Skeletal muscle tissue (tissue), 4 donors: ENCODE data around the gene CCDC60. TPM values are rescaled to one million over a fixed set of nuclear protein-coding genes. Genes with fewer than 3 reads are reported as not detected.

Experiments used
- H3K27ac ChIP-seq: one replicate; pipeline ENCODE4 v1.7.0; 2013; ENCODE audit warnings: mild to moderate bottlenecking, low read depth, low read length, inconsistent platforms
- H3K27me3 ChIP-seq, 3 donors: one replicate each; pipeline ENCODE4 v1.7.0; 2013; ENCODE audit warnings: low read length in 3 of 3; ENCODE audit not compliant: control insufficient read depth in 3 of 3, insufficient read depth in 3 of 3
- H3K36me3 ChIP-seq, 3 donors: one replicate each; pipeline ENCODE4 v1.7.0; 2013; ENCODE audit warnings: low read length in 3 of 3; ENCODE audit not compliant: control insufficient read depth in 3 of 3, insufficient read depth in 3 of 3
- H3K4me1 ChIP-seq, 3 donors: one replicate each; pipeline ENCODE4 v1.7.0; 2013; ENCODE audit warnings: low read length in 3 of 3, mild to moderate bottlenecking in 3 of 3; ENCODE audit not compliant: control insufficient read depth in 3 of 3, insufficient read depth in 3 of 3
- H3K4me3 ChIP-seq, 3 donors: one replicate each; pipeline ENCODE4 v1.7.0; 2013; ENCODE audit warnings: low read length in 3 of 3
- H3K9ac ChIP-seq, 3 donors: one replicate each; pipeline ENCODE4 v1.7.0; 2013; ENCODE audit warnings: low read length in 3 of 3, mild to moderate bottlenecking in 3 of 3, moderate library complexity in 2 of 3, low read depth in 1 of 3
- H3K9me3 ChIP-seq, 3 donors: one replicate each; pipeline ENCODE4 v1.7.0; 2013; ENCODE audit warnings: low read length in 3 of 3; ENCODE audit not compliant: control insufficient read depth in 3 of 3
- total RNA-seq: library from RNA; depleted of rRNA; stranded (reverse); fragments of >200 nt; gene quantifications from one replicate; pipeline ENCODE4 v1.2.3, GENCODE V29; 2014
- donor health status: Osteomylitis.

Gene CCDC60
- total RNA-seq, 1 donor from 2014 or later, result not detected

DNA sequence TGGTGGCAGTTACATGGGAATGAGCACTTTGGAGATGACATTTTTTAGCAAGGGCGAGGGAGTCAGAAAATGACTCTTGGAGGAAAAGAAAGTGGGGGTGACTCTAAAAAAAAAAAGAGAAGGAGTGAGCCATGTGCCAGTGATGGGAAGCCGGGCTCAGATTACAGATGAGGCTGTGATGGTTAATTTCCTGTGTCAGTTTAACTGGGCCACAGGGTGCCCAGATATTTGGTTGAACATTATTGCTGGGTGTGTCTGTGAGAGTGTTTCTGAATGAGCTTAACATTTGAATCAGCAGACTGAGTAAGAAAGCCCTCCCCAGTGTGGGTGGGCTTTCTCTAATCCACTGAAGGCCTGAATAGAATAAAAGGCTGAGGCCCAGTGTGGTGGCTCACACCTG, 26.8 kb upstream of the CCDC60 start:
- Histone ChIP-seq H3K4me3 (no peak overlapping the region), H3K9me3 (no peaks in the 10 kb centered on the region), H3K27ac (no peak overlapping the region), H3K27me3 (peaks cover 0 to 5% (median 0%) of the 10 kb centered on the region in 3 donors), H3K9ac (no peak overlapping the region), H3K4me1 (peaks cover 0 to 4% (median 0%) of the 10 kb centered on the region in 3 donors), H3K36me3 (no peaks in the 10 kb centered on the region)

GRCh38 chr12:119308708-119309456, 25.6 kb upstream of the CCDC60 start:
- H3K9ac ChIP-seq, result no peak overlapping the region
- H3K27ac ChIP-seq, result no peak overlapping the region
- H3K27me3 ChIP-seq, result peaks cover 0 to 1% (median 0%) of the 10 kb centered on the region in 3 donors
- peaks cover 0 to 4% (median 0%) of the 10 kb centered on the region in 3 donors for H3K4me1 ChIP-seq
- H3K36me3 ChIP-seq, result no peaks in the 10 kb centered on the region
- H3K9me3 ChIP-seq, result no peaks in the 10 kb centered on the region
- no peak overlapping the region for H3K4me3 ChIP-seq

GRCh38 chr12:119311878-119312277, 22.7 kb upstream of the CCDC60 start:
- no peak overlapping the region for H3K9ac ChIP-seq
- H3K9me3 ChIP-seq, result no peaks in the 10 kb centered on the region
- H3K36me3 ChIP-seq, result no peaks in the 10 kb centered on the region
- peaks cover 0 to 4% (median 0%) of the 10 kb centered on the region in 3 donors for H3K4me1 ChIP-seq
- no peaks in the 10 kb centered on the region for H3K27me3 ChIP-seq
- no peak overlapping the region for H3K4me3 ChIP-seq
- H3K27ac ChIP-seq, result no peak overlapping the region

GRCh38 chr12:119312904-119313303, 21.6 kb upstream of the CCDC60 start:
- Histone ChIP-seq H3K9ac (no peak overlapping the region), H3K4me1 (peaks cover 0 to 4% (median 0%) of the 10 kb centered on the region in 3 donors), H3K9me3 (no peaks in the 10 kb centered on the region), H3K4me3 (no peak overlapping the region), H3K27me3 (no peaks in the 10 kb centered on the region), H3K27ac (no peak overlapping the region), H3K36me3 (no peaks in the 10 kb centered on the region)

DNA sequence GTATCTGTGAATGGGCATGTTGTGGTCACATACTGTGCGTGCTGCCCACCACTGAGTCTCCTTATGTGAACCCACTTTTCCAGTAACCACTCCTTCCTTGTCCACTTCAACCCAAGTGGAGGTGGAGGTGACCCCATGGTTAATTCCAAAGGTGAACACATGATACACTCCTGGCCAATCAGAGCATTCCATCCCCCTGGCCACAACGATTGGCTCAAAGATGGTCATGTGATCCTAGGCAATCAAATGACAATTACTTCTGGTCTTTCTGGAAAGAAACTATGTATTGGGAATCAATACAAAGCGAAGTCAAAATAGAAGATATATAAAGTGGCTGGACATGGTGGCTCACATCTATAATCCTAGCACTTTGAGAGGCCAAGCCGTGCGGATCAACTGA, 20.2 kb upstream of the CCDC60 start:
- H3K36me3 ChIP-seq, result no peaks in the 10 kb centered on the region
- H3K4me3 ChIP-seq, result no peak overlapping the region
- no peak overlapping the region for H3K9ac ChIP-seq
- H3K4me1 ChIP-seq, result no peaks in the 10 kb centered on the region
- no peaks in the 10 kb centered on the region for H3K9me3 ChIP-seq
- H3K27me3 ChIP-seq, result no peaks in the 10 kb centered on the region
- no peak overlapping the region for H3K27ac ChIP-seq

- no peaks in the 10 kb centered on the region for H3K4me1 ChIP-seq
- peaks cover 0 to 4% (median 0%) of the 10 kb centered on the region in 3 donors for H3K27me3 ChIP-seq
- H3K27ac ChIP-seq, result no peak overlapping the region
- no peaks in the 10 kb centered on the region for H3K9me3 ChIP-seq
- no peak overlapping the region for H3K4me3 ChIP-seq
- H3K36me3 ChIP-seq, result no peaks in the 10 kb centered on the region
- no peak overlapping the region for H3K9ac ChIP-seq
These were observed 14.9 kb upstream of the CCDC60 start for GRCh38 chr12:119319638-119320037.

DNA sequence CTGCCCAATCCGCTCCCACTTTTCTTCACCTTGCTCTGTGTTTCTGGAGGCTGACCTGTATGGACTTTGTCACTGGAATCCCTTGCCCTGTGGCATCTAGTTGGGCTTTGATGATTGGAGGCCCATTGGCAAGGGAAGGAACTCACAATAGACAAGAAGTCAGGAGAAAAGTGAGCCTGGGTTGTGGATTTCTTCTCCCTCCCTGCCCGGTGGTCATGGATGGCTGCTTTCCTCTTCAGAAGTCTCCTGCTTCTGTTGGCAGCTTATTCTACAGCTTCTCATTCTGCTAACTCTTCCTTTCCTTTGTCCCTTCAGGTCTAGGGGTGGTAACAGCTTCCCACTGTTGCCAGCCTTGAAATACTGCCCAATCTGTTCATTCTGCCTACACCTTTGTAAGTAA, 13.9 kb upstream of the CCDC60 start:
- H3K9me3 ChIP-seq, result no peaks in the 10 kb centered on the region
- no peak overlapping the region for H3K4me3 ChIP-seq
- H3K4me1 ChIP-seq, result no peaks in the 10 kb centered on the region
- H3K9ac ChIP-seq, result no peak overlapping the region
- H3K27me3 ChIP-seq, result peaks cover 0 to 4% (median 0%) of the 10 kb centered on the region in 3 donors
- H3K36me3 ChIP-seq, result no peaks in the 10 kb centered on the region
- H3K27ac ChIP-seq, result no peak overlapping the region

- Histone ChIP-seq H3K4me3 (no peak overlapping the region), H3K9ac (no peak overlapping the region), H3K4me1 (no peaks in the 10 kb centered on the region), H3K27me3 (peaks cover 0 to 4% (median 0%) of the 10 kb centered on the region in 3 donors), H3K36me3 (no peaks in the 10 kb centered on the region), H3K27ac (no peak overlapping the region), H3K9me3 (no peaks in the 10 kb centered on the region)
These were observed 12.2 kb upstream of the CCDC60 start for GRCh38 chr12:119322301-119322723.

GRCh38 chr12:119325813-119326212, 8.7 kb upstream of the CCDC60 start:
- H3K9me3 ChIP-seq, result no peaks in the 10 kb centered on the region
- H3K27ac ChIP-seq, result no peak overlapping the region
- no peaks in the 10 kb centered on the region for H3K4me1 ChIP-seq
- no peak overlapping the region for H3K4me3 ChIP-seq
- H3K36me3 ChIP-seq, result no peaks in the 10 kb centered on the region
- peaks cover 0 to 4% (median 0%) of the 10 kb centered on the region in 3 donors for H3K27me3 ChIP-seq
- H3K9ac ChIP-seq, result no peak overlapping the region

DNA sequence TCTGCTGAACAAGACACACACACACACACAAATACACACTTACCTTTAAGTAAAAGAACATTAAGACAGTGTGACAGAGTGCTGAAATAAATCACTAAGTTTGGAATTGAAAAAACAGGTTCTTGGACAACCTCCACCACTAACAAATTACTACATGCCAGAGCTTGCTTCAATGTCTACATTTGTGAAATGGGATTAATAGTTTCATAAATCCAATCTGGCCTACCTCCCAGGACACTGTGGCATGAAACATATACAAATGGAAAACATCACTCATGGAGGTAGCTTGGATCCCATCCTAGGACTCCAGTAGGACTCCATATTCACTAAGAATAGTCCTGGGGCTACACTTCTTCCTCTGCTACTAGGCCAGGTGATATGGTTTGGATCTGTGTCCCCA, 8.2 kb upstream of the CCDC60 start:
- no peaks in the 10 kb centered on the region for H3K4me1 ChIP-seq
- no peaks in the 10 kb centered on the region for H3K36me3 ChIP-seq
- peaks cover 0 to 4% (median 0%) of the 10 kb centered on the region in 3 donors for H3K27me3 ChIP-seq
- H3K4me3 ChIP-seq, result no peak overlapping the region
- H3K9ac ChIP-seq, result no peak overlapping the region
- no peaks in the 10 kb centered on the region for H3K9me3 ChIP-seq
- no peak overlapping the region for H3K27ac ChIP-seq
